K562 (cell line): ENCODE data around the gene MDM1. TPM values are rescaled to one million over a fixed set of nuclear protein-coding genes. Genes with fewer than 3 reads are reported as not detected.
A peak's percentile ranks its signal among the peaks of the same experiment; 100 is the strongest.

Source experiments
- CXXC5 ChIP-seq: fragments of 250-450 bp; sonication (Bioruptor Pico); IDR thresholded peaks from 2 replicates; pipeline ENCODE4 v1.8.0; 2022; ENCODE audit warnings: inconsistent platforms, mild to moderate bottlenecking, moderate library complexity
- JUN ChIP-seq, 2 experiments: sonication (generic) in 1 of 2; formaldehyde crosslinking in 1 of 2; IDR thresholded peaks; 2 replicates each; pipeline versions ENCODE4 v1.6.1 to v1.8.0; 2012 to 2022; ENCODE audit warnings: borderline replicate concordance in 2 of 2, mild to moderate bottlenecking in 2 of 2, improper control_type of control experiment in 1 of 2, low read depth in 1 of 2, low read length in 1 of 2, missing genetic modification reagents in 1 of 2
- NFRKB ChIP-seq: fragments of 450-650 bp; IDR thresholded peaks from 2 replicates; pipeline ENCODE4 v1.6.1; 2016; ENCODE audit warnings: low read depth
- PML ChIP-seq: IDR thresholded peaks from 2 replicates; pipeline ENCODE4 v1.6.1; 2012; ENCODE audit warnings: low read length, inconsistent platforms
- PPARD ChIP-seq: fragments of 250-450 bp; sonication (Bioruptor Pico); IDR thresholded peaks from 2 replicates; pipeline ENCODE4 v1.8.0; 2022; ENCODE audit warnings: inconsistent platforms, mild to moderate bottlenecking, moderate library complexity
- RAD21 ChIP-seq, 2 experiments: fragments of 250-450 bp in 1 of 2; fragments of 450-650 bp in 1 of 2; sonication (Bioruptor Pico) in 1 of 2; formaldehyde crosslinking in 1 of 2; IDR thresholded peaks in 1 of 2; conservative IDR thresholded peaks in 1 of 2; 2 replicates each; pipeline versions ENCODE4 v1.4.0 to v1.8.0; 2020 to 2022; ENCODE audit warnings: mild to moderate bottlenecking in 2 of 2, moderate library complexity in 1 of 2
- RFX5 ChIP-seq: IDR thresholded peaks from 2 replicates; pipeline ENCODE4 v1.6.1; 2011; ENCODE audit warnings: low read depth, mild to moderate bottlenecking, improper control_type of control experiment, low read length
- SNIP1 ChIP-seq: fragments of 450-650 bp; IDR thresholded peaks from 2 replicates; pipeline ENCODE4 v1.7.1; 2017; ENCODE audit warnings: low read depth, mild to moderate bottlenecking
- TCF7 ChIP-seq: sonication (generic); IDR thresholded peaks from 2 replicates; pipeline ENCODE4 v1.6.1; 2016; ENCODE audit warnings: antibody characterized with exemption, borderline replicate concordance
- TRIM24 ChIP-seq, 2 experiments: fragments of 450-650 bp; IDR thresholded peaks; 2 replicates each; pipeline ENCODE4 v1.6.1; 2016
- polyA plus RNA-seq, 8 experiments: library from polyadenylated mRNA; depleted of rRNA in 4 of 8; stranded (reverse) in 5 of 8; unstranded in 3 of 8; fragments of >200 nt; fragmentation: Nextera tagmentation in 2 of 8; fragmentation: Illumina TruSeq in 1 of 8; extraction: Ambion mirVana in 2 of 8; extraction: Trizol in 1 of 8; gene quantifications; 2 replicates each; pipeline versions ENCODE4 v1.2.1 to v1.2.3, GENCODE V29; 2011 to 2014; ENCODE audit warnings: inconsistent platforms in 1 of 8, missing spikeins in 1 of 8
- total RNA-seq, 7 experiments: library from RNA; depleted of rRNA in 6 of 7; stranded (reverse); fragments of >200 nt in 6 of 7; fragmentation: Illumina TruSeq in 2 of 7; extraction: Trizol in 2 of 7; gene quantifications; 2 replicates each; pipeline versions ENCODE4 v1.2.1 to v1.2.3, GENCODE V29; 2011 to 2021; ENCODE audit warnings: low replicate concordance in 1 of 7
- TF ChIP-seq, protein P1 (sequence below): sonication (generic); formaldehyde crosslinking; IDR thresholded peaks from 2 replicates; pipeline ENCODE4 v1.8.0; 2023; ENCODE audit warnings: mild to moderate bottlenecking, missing genetic modification reagents
- TF ChIP-seq, protein P2 (sequence below): fragments of 450-650 bp; IDR thresholded peaks from one replicate; pipeline ENCODE4 v1.6.1; 2018; ENCODE audit warnings: mild to moderate bottlenecking, moderate library complexity; ENCODE audit not compliant: partially characterized antibody
- TF ChIP-seq, protein P3 (sequence below): fragments of 450-650 bp; IDR thresholded peaks from 2 replicates; pipeline ENCODE4 v1.6.1; 2016; ENCODE audit warnings: mild to moderate bottlenecking, moderate library complexity

Gene MDM1
- total and polyA plus RNA-seq, 9 of the 15 experiments (the other 6 are each of a cell fraction or from before 2014, with no cell fraction given) = 7.5 to 16.8 (median 13.1) TPM

DNA sequence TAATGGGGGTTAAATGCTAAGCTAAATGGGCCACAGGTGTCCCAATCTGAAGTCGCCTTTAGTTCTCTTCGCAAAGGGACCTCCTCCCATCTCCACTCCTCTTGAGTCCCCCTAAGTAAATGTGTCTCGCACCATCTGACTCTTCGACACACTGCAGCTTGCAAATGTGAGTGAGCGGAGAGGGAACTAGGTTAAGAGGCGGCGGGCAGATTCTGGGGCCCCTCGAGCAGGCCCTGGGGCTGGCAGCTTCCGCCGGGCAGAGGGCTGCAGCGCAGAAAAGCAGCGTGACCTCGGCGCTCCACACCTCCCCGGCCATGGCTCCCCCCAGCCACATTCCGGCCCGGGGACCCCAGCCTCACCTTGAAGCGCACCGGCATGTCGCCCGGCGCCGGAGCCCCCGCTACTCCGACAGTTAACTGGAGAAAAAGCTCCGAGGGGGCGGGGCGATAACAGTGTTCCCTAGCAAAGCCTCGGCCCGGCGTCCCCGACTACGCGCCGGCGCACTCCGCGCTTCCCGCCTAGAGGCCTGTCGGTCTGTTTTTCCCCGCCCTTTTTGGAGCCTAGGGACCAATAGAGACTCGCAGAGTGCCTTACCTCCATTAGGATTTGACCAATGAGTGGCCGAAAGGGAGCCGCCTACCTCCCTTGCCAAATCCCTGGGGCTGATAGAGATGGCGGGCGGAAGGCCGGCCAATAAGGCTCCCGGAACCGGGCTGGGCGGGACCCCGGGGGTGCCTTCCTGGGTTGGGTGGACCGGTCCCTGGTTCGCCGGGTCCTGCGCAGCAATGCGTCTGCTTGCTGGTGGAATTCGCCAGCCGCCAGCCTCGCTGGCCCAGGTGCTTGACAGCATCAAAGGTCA is at the start of gene MDM1 (continued):
- TF ChIP-seq SNIP1 (no peak), TRIM24 (IDR thresholded peaks at IDR 0.05) (no peak), CXXC5 (CRISPR knock-in tag) (peak; percentile 63), JUN (IDR thresholded peaks at IDR 0.05; ENCODE audit: borderline replicate concordance, low read depth, low read length) (no peak), JUN (CRISPR knock-in tag; IDR thresholded peaks at IDR 0.05; ENCODE audit: borderline replicate concordance) (no peak), TCF7 (no peak), PML (peak; percentile 22; the same call in 1 of the 2 replicates), RFX5 (no peak), PPARD (CRISPR knock-in tag) (no peak), RAD21 (CRISPR knock-in tag; conservative IDR thresholded peaks at IDR 0.05 in 1 of 2, IDR thresholded peaks at IDR 0.05 in 1 of 2) (no peak), NFRKB (no peak)
- TF ChIP-seq, protein P1, sequence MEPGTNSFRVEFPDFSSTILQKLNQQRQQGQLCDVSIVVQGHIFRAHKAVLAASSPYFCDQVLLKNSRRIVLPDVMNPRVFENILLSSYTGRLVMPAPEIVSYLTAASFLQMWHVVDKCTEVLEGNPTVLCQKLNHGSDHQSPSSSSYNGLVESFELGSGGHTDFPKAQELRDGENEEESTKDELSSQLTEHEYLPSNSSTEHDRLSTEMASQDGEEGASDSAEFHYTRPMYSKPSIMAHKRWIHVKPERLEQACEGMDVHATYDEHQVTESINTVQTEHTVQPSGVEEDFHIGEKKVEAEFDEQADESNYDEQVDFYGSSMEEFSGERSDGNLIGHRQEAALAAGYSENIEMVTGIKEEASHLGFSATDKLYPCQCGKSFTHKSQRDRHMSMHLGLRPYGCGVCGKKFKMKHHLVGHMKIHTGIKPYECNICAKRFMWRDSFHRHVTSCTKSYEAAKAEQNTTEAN = no peak
- TF ChIP-seq, protein P2, sequence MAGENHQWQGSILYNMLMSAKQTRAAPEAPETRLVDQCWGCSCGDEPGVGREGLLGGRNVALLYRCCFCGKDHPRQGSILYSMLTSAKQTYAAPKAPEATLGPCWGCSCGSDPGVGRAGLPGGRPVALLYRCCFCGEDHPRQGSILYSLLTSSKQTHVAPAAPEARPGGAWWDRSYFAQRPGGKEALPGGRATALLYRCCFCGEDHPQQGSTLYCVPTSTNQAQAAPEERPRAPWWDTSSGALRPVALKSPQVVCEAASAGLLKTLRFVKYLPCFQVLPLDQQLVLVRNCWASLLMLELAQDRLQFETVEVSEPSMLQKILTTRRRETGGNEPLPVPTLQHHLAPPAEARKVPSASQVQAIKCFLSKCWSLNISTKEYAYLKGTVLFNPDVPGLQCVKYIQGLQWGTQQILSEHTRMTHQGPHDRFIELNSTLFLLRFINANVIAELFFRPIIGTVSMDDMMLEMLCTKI = no peak
- TF ChIP-seq, protein P3, sequence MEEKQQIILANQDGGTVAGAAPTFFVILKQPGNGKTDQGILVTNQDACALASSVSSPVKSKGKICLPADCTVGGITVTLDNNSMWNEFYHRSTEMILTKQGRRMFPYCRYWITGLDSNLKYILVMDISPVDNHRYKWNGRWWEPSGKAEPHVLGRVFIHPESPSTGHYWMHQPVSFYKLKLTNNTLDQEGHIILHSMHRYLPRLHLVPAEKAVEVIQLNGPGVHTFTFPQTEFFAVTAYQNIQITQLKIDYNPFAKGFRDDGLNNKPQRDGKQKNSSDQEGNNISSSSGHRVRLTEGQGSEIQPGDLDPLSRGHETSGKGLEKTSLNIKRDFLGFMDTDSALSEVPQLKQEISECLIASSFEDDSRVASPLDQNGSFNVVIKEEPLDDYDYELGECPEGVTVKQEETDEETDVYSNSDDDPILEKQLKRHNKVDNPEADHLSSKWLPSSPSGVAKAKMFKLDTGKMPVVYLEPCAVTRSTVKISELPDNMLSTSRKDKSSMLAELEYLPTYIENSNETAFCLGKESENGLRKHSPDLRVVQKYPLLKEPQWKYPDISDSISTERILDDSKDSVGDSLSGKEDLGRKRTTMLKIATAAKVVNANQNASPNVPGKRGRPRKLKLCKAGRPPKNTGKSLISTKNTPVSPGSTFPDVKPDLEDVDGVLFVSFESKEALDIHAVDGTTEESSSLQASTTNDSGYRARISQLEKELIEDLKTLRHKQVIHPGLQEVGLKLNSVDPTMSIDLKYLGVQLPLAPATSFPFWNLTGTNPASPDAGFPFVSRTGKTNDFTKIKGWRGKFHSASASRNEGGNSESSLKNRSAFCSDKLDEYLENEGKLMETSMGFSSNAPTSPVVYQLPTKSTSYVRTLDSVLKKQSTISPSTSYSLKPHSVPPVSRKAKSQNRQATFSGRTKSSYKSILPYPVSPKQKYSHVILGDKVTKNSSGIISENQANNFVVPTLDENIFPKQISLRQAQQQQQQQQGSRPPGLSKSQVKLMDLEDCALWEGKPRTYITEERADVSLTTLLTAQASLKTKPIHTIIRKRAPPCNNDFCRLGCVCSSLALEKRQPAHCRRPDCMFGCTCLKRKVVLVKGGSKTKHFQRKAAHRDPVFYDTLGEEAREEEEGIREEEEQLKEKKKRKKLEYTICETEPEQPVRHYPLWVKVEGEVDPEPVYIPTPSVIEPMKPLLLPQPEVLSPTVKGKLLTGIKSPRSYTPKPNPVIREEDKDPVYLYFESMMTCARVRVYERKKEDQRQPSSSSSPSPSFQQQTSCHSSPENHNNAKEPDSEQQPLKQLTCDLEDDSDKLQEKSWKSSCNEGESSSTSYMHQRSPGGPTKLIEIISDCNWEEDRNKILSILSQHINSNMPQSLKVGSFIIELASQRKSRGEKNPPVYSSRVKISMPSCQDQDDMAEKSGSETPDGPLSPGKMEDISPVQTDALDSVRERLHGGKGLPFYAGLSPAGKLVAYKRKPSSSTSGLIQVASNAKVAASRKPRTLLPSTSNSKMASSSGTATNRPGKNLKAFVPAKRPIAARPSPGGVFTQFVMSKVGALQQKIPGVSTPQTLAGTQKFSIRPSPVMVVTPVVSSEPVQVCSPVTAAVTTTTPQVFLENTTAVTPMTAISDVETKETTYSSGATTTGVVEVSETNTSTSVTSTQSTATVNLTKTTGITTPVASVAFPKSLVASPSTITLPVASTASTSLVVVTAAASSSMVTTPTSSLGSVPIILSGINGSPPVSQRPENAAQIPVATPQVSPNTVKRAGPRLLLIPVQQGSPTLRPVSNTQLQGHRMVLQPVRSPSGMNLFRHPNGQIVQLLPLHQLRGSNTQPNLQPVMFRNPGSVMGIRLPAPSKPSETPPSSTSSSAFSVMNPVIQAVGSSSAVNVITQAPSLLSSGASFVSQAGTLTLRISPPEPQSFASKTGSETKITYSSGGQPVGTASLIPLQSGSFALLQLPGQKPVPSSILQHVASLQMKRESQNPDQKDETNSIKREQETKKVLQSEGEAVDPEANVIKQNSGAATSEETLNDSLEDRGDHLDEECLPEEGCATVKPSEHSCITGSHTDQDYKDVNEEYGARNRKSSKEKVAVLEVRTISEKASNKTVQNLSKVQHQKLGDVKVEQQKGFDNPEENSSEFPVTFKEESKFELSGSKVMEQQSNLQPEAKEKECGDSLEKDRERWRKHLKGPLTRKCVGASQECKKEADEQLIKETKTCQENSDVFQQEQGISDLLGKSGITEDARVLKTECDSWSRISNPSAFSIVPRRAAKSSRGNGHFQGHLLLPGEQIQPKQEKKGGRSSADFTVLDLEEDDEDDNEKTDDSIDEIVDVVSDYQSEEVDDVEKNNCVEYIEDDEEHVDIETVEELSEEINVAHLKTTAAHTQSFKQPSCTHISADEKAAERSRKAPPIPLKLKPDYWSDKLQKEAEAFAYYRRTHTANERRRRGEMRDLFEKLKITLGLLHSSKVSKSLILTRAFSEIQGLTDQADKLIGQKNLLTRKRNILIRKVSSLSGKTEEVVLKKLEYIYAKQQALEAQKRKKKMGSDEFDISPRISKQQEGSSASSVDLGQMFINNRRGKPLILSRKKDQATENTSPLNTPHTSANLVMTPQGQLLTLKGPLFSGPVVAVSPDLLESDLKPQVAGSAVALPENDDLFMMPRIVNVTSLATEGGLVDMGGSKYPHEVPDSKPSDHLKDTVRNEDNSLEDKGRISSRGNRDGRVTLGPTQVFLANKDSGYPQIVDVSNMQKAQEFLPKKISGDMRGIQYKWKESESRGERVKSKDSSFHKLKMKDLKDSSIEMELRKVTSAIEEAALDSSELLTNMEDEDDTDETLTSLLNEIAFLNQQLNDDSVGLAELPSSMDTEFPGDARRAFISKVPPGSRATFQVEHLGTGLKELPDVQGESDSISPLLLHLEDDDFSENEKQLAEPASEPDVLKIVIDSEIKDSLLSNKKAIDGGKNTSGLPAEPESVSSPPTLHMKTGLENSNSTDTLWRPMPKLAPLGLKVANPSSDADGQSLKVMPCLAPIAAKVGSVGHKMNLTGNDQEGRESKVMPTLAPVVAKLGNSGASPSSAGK = no peak; the same call in 1 of the 2 replicates
